ENCODE results near the gene CFB. TPM values are rescaled to one million over a fixed set of nuclear protein-coding genes. Genes with fewer than 3 reads are reported as not detected.
A peak's percentile ranks its signal among the peaks of the same experiment; 100 is the strongest.

The CFB gene
- total and polyA plus RNA-seq, 2 of the 13 experiments (the other 11 are each of a cell fraction or from before 2014, with no cell fraction given) = 171 to 513 TPM

GRCh38 chr6:31945507-31946369 lies at the start of gene CFB (continued):
- TF ChIP-seq, protein P1, sequence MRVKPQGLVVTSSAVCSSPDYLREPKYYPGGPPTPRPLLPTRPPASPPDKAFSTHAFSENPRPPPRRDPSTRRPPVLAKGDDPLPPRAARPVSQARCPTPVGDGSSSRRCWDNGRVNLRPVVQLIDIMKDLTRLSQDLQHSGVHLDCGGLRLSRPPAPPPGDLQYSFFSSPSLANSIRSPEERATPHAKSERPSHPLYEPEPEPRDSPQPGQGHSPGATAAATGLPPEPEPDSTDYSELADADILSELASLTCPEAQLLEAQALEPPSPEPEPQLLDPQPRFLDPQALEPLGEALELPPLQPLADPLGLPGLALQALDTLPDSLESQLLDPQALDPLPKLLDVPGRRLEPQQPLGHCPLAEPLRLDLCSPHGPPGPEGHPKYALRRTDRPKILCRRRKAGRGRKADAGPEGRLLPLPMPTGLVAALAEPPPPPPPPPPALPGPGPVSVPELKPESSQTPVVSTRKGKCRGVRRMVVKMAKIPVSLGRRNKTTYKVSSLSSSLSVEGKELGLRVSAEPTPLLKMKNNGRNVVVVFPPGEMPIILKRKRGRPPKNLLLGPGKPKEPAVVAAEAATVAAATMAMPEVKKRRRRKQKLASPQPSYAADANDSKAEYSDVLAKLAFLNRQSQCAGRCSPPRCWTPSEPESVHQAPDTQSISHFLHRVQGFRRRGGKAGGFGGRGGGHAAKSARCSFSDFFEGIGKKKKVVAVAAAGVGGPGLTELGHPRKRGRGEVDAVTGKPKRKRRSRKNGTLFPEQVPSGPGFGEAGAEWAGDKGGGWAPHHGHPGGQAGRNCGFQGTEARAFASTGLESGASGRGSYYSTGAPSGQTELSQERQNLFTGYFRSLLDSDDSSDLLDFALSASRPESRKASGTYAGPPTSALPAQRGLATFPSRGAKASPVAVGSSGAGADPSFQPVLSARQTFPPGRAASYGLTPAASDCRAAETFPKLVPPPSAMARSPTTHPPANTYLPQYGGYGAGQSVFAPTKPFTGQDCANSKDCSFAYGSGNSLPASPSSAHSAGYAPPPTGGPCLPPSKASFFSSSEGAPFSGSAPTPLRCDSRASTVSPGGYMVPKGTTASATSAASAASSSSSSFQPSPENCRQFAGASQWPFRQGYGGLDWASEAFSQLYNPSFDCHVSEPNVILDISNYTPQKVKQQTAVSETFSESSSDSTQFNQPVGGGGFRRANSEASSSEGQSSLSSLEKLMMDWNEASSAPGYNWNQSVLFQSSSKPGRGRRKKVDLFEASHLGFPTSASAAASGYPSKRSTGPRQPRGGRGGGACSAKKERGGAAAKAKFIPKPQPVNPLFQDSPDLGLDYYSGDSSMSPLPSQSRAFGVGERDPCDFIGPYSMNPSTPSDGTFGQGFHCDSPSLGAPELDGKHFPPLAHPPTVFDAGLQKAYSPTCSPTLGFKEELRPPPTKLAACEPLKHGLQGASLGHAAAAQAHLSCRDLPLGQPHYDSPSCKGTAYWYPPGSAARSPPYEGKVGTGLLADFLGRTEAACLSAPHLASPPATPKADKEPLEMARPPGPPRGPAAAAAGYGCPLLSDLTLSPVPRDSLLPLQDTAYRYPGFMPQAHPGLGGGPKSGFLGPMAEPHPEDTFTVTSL (CRISPR knock-in tag; IDR thresholded peaks at IDR 0.05; ENCODE audit: borderline replicate concordance) = peak; percentile 85; the same call in 1 of the 2 replicates
- no peak for TF ChIP-seq PAWR (CRISPR knock-in tag; IDR thresholded peaks at IDR 0.05; ENCODE audit: borderline replicate concordance)
- TF ChIP-seq, protein P2, sequence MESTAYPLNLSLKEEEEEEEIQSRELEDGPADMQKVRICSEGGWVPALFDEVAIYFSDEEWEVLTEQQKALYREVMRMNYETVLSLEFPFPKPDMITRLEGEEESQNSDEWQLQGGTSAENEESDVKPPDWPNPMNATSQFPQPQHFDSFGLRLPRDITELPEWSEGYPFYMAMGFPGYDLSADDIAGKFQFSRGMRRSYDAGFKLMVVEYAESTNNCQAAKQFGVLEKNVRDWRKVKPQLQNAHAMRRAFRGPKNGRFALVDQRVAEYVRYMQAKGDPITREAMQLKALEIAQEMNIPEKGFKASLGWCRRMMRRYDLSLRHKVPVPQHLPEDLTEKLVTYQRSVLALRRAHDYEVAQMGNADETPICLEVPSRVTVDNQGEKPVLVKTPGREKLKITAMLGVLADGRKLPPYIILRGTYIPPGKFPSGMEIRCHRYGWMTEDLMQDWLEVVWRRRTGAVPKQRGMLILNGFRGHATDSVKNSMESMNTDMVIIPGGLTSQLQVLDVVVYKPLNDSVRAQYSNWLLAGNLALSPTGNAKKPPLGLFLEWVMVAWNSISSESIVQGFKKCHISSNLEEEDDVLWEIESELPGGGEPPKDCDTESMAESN (CRISPR knock-in tag; conservative IDR thresholded peaks at IDR 0.05) = no peak
- TF ChIP-seq CBX2 (IDR thresholded peaks at IDR 0.05; ENCODE audit: low read depth, low read length) = no peak
- TF ChIP-seq CBX2 (CRISPR knock-in tag; IDR thresholded peaks at IDR 0.05; ENCODE audit: low read depth) = no peak
- peak; percentile 84 for TF ChIP-seq ZNF264 (CRISPR knock-in tag; IDR thresholded peaks at IDR 0.05)
- TF ChIP-seq FOXK2 (IDR thresholded peaks at IDR 0.05) = peak; percentile 94
- no peak for TF ChIP-seq PHB2 (IDR thresholded peaks at IDR 0.05; ENCODE audit: partially characterized antibody)
- TF ChIP-seq IKZF4 (CRISPR knock-in tag; IDR thresholded peaks at IDR 0.05; ENCODE audit: borderline replicate concordance, low read depth, not compliant biosample characterization) = no peak
- peak; percentile 99 for TF ChIP-seq PATZ1 (CRISPR knock-in tag; IDR thresholded peaks at IDR 0.05)
- TF ChIP-seq ZMYM2 (CRISPR knock-in tag; IDR thresholded peaks at IDR 0.05) = no peak
- peak; percentile 93 for TF ChIP-seq ZKSCAN8 (CRISPR knock-in tag; IDR thresholded peaks at IDR 0.05; ENCODE audit: borderline replicate concordance)
- peak; percentile 67; the same call in 1 of the 2 replicates for TF ChIP-seq PPARG (CRISPR knock-in tag; conservative IDR thresholded peaks at IDR 0.05)
- TF ChIP-seq, protein P3, sequence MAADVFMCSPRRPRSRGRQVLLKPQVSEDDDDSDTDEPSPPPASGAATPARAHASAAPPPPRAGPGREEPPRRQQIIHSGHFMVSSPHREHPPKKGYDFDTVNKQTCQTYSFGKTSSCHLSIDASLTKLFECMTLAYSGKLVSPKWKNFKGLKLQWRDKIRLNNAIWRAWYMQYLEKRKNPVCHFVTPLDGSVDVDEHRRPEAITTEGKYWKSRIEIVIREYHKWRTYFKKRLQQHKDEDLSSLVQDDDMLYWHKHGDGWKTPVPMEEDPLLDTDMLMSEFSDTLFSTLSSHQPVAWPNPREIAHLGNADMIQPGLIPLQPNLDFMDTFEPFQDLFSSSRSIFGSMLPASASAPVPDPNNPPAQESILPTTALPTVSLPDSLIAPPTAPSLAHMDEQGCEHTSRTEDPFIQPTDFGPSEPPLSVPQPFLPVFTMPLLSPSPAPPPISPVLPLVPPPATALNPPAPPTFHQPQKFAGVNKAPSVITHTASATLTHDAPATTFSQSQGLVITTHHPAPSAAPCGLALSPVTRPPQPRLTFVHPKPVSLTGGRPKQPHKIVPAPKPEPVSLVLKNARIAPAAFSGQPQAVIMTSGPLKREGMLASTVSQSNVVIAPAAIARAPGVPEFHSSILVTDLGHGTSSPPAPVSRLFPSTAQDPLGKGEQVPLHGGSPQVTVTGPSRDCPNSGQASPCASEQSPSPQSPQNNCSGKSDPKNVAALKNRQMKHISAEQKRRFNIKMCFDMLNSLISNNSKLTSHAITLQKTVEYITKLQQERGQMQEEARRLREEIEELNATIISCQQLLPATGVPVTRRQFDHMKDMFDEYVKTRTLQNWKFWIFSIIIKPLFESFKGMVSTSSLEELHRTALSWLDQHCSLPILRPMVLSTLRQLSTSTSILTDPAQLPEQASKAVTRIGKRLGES (CRISPR knock-in tag; IDR thresholded peaks at IDR 0.05; ENCODE audit: borderline replicate concordance) = no peak
- peak; percentile 47; the same call in 1 of the 2 replicates for TF ChIP-seq ZNF124 (CRISPR knock-in tag; IDR thresholded peaks at IDR 0.05)
- peak; percentile 53; the same call in 1 of the 2 replicates for TF ChIP-seq ZMYM3 (CRISPR knock-in tag; IDR thresholded peaks at IDR 0.05)
